HFFc6 (cell line): ENCODE results near the gene OR5L2. TPM values are rescaled to one million over a fixed set of nuclear protein-coding genes. Genes with fewer than 3 reads are reported as not detected.
"Not testable (repeated sequence)": the region's sequence is repeated elsewhere in the genome, so short reads cannot be mapped to it uniquely, and the experiment has no call there.

Experiments
- DNase-seq: peaks from one replicate; pipeline ENCODE4 v3.0.0-alpha.2; 2018
- H3K27ac Mint-ChIP-seq: 2 replicates; pipeline ENCODE4 v1.8.0; 2020; ENCODE audit warnings: mild to moderate bottlenecking, mixed read lengths
- H3K27me3 Mint-ChIP-seq: 2 replicates; pipeline ENCODE4 v1.8.0; 2021; ENCODE audit warnings: mild to moderate bottlenecking, moderate library complexity, mixed read lengths; ENCODE audit not compliant: insufficient read depth
- H3K36me3 Mint-ChIP-seq: 2 replicates; pipeline ENCODE4 v1.8.0; 2021; ENCODE audit warnings: low read depth, mixed read lengths
- H3K4me1 Mint-ChIP-seq: 2 replicates; pipeline ENCODE4 v1.8.0; 2020; ENCODE audit warnings: low read depth, mixed read lengths
- H3K4me3 Mint-ChIP-seq: 2 replicates; pipeline ENCODE4 v1.8.0; 2020; ENCODE audit warnings: mild to moderate bottlenecking, moderate library complexity, mixed read lengths
- H3K9me3 Mint-ChIP-seq: 2 replicates; pipeline ENCODE4 v1.8.0; 2020; ENCODE audit warnings: mild to moderate bottlenecking, mixed read lengths
- total RNA-seq, 6 experiments: library from RNA; stranded (reverse); fragmentation: NEBNext Ultra II Directional; extraction: Animal tissue kit (Norgen Biotek cat#: 25700); gene quantifications; 2 replicates in 1 of 6; 3 replicates in 5 of 6; pipeline ENCODE4 v1.2.3, GENCODE V29; 2021

Gene OR5L2
- total RNA-seq, 6 experiments from 2014 or later, result not detected

GRCh38 chr11:55873146-55873545 is 46.1 kb downstream of the OR5L2 start:
- H3K4me1 Mint-ChIP-seq, result not testable (repeated sequence)

More at GRCh38 chr11:55873146-55873545, 46.1 kb downstream of the OR5L2 start:
- H3K4me3 Mint-ChIP-seq, H3K36me3 Mint-ChIP-seq, H3K27ac Mint-ChIP-seq, DNase-seq, H3K27me3 Mint-ChIP-seq: not testable (repeated sequence)
- H3K9me3 Mint-ChIP-seq, result peaks cover 19% of the 10 kb centered on the region

Other genes starting within 250 kb of the OR5L2 start
- not detected for gene OR4C11, start 219.6 kb upstream of the OR5L2 start, total RNA-seq
- gene OR4P4, start 192.1 kb upstream of the OR5L2 start, total RNA-seq, result not detected
- gene OR4S2, start 178.9 kb upstream of the OR5L2 start, total RNA-seq, result not detected
- not detected for gene OR4C6, start 165.0 kb upstream of the OR5L2 start, total RNA-seq
- not detected for gene OR5D13, start 53.8 kb upstream of the OR5L2 start, total RNA-seq
- gene OR5D14, start 31.7 kb upstream of the OR5L2 start, total RNA-seq, result not detected
- not detected for gene OR5L1, start 15.9 kb upstream of the OR5L2 start, total RNA-seq
- gene OR5D18, start 7.6 kb upstream of the OR5L2 start, total RNA-seq, result not detected
- not detected for gene OR5D16, start 11.5 kb downstream of the OR5L2 start, total RNA-seq
- gene TRIM51, start 56.1 kb downstream of the OR5L2 start, total RNA-seq, result not detected
- not detected for gene OR5W2, start 87.4 kb downstream of the OR5L2 start, total RNA-seq
- not detected for gene OR5I1, start 109.2 kb downstream of the OR5L2 start, total RNA-seq
- gene OR10AG1, start 142.7 kb downstream of the OR5L2 start, total RNA-seq, result not detected
- gene OR5F1, start 167.4 kb downstream of the OR5L2 start, total RNA-seq, result not detected
- not detected for gene OR5AS1, start 200.4 kb downstream of the OR5L2 start, total RNA-seq